Stimulated activated CD4-positive, alpha-beta T cell treated with anti-CD3 and anti-CD28 coated beads, Interleukin-15, amount 100 ng/mL, for 24 hours (primary cell): ENCODE measurements around the gene HOXC9.

ENCODE experiments used
- DNase-seq: peaks from one replicate; pipeline ENCODE4 v3.0.0-alpha.2; 2020

HOXC9 gene

GRCh38 chr12:54042970-54043853 lies 43.3 kb downstream of the HOXC9 start:
- no peak for DNase-seq

GRCh38 chr12:54044425-54045103 lies 44.6 kb downstream of the HOXC9 start:
- DNase-seq: no peak

- no peak for DNase-seq
These were observed 45.4 kb downstream of the HOXC9 start for GRCh38 chr12:54045401-54045800.

- DNase-seq: no peak
These were observed 46.0 kb downstream of the HOXC9 start for GRCh38 chr12:54045868-54046521.

GRCh38 chr12:54046809-54047159 lies 46.8 kb downstream of the HOXC9 start:
- DNase-seq: no peak

GRCh38 chr12:54047160-54047963 lies 47.4 kb downstream of the HOXC9 start:
- no peak for DNase-seq

- no peak for DNase-seq
These were observed 48.0 kb downstream of the HOXC9 start for GRCh38 chr12:54047964-54048303.

GRCh38 chr12:54048406-54049093 lies 48.6 kb downstream of the HOXC9 start:
- no peak for DNase-seq

GRCh38 chr12:54049108-54049507 lies 49.1 kb downstream of the HOXC9 start:
- DNase-seq: no peak

GRCh38 chr12:54050482-54050810 lies 50.5 kb downstream of the HOXC9 start:
- no peak for DNase-seq

GRCh38 chr12:54051026-54051842 lies 51.3 kb downstream of the HOXC9 start:
- no peak for DNase-seq

- no peak for DNase-seq
These were observed 52.0 kb downstream of the HOXC9 start for GRCh38 chr12:54051874-54052437.

GRCh38 chr12:54052438-54053002 lies 52.6 kb downstream of the HOXC9 start:
- no peak for DNase-seq
